ENCODE data around the gene ACOXL.

The ACOXL gene

DNA sequence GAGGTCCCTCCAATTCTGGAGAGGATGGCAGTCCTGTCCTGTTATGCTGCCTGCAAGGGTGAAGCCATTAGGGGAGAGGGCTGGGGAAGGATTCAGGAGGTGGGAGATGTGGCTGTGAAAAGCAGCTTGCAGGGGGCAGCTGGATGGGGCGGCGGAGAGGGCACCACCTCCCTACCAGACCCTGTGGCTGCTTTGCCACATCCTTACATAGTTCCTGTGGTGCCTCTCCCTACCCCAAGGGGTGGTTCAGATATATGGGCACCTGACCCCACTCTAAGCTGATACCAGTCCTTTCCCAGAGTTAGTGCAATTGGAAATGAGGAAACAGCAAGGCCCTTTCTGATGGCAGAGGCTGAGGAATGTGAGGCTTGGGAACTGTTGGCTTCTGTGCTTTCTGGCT, 6.1 kb upstream of the ACOXL start:
- TF ChIP-seq, protein P1, sequence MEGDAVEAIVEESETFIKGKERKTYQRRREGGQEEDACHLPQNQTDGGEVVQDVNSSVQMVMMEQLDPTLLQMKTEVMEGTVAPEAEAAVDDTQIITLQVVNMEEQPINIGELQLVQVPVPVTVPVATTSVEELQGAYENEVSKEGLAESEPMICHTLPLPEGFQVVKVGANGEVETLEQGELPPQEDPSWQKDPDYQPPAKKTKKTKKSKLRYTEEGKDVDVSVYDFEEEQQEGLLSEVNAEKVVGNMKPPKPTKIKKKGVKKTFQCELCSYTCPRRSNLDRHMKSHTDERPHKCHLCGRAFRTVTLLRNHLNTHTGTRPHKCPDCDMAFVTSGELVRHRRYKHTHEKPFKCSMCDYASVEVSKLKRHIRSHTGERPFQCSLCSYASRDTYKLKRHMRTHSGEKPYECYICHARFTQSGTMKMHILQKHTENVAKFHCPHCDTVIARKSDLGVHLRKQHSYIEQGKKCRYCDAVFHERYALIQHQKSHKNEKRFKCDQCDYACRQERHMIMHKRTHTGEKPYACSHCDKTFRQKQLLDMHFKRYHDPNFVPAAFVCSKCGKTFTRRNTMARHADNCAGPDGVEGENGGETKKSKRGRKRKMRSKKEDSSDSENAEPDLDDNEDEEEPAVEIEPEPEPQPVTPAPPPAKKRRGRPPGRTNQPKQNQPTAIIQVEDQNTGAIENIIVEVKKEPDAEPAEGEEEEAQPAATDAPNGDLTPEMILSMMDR (IDR thresholded peaks at IDR 0.05), result no peak
- Mint-ChIP-seq H3K9me3 (peaks cover 9% of the 10 kb centered on the region), H3K4me1 (no peaks in the 10 kb centered on the region)

DNA sequence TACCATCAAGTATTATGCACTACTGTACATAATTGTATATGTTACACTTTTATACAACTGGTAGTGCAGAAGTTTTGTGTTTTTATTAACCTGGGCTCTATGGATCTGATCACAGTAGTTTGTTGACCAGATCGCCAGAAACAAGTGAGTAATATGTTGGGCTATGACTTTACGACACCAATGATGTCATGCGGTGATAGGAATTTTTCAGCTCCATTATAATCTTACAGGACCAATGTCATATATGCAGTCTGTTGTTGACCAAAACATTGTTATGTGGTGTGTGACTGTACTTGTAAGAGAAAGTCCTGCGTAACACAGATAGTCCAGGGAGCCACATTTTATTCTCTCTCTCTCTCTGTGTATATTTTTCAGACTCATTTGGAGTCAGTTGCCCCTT, 4.5 kb upstream of the ACOXL start:
- DNase-seq, result no peak
- Mint-ChIP-seq H3K4me3 (no peak overlapping the region), H3K27ac (no peak overlapping the region), H3K9me3 (peaks cover 19% of the 10 kb centered on the region), H3K4me1 (peaks cover 9% of the 10 kb centered on the region), H3K27me3 (ENCODE audit: low read depth, poor library complexity) (peaks cover 47% of the 10 kb centered on the region), H3K36me3 (ENCODE audit: low read depth) (peaks cover 10% of the 10 kb centered on the region)
- TF ChIP-seq, protein P1 (IDR thresholded peaks at IDR 0.05), result no peak

More for the DNA sequence above, 6.1 kb upstream of the ACOXL start:
- peaks cover 8% of the 10 kb centered on the region for H3K36me3 Mint-ChIP-seq (ENCODE audit: low read depth)
- DNase-seq, result no peak
- H3K27me3 Mint-ChIP-seq (ENCODE audit: low read depth, poor library complexity), result peaks cover 31% of the 10 kb centered on the region
- H3K4me3 Mint-ChIP-seq, result no peak overlapping the region
- H3K27ac Mint-ChIP-seq, result no peak overlapping the region

DNA sequence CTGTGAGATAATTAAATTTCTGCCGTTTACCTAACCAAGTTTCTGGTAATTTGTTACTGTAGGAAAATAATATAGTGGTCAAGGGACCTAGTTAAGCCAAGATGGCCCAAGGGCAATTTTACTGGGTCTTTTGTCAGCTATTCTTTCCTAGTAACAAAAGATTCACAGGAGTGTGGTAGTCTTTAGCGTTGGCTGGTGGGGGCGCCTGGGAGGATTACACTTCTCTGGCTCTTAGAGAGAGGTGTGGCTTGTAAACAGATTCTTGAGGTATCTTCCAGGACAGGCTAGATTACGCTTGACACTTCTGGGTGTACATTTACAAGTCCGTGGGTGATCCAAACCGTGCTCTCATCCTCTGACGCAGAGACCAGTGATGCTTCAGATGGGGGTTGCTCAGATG, 3.3 kb upstream of the ACOXL start:
- H3K36me3 Mint-ChIP-seq (ENCODE audit: low read depth), result peaks cover 10% of the 10 kb centered on the region
- no peak overlapping the region for H3K4me3 Mint-ChIP-seq
- peaks cover 16% of the 10 kb centered on the region for H3K4me1 Mint-ChIP-seq
- DNase-seq, result no peak
- H3K27me3 Mint-ChIP-seq (ENCODE audit: low read depth, poor library complexity), result peaks cover 59% of the 10 kb centered on the region
- TF ChIP-seq, protein P1 (IDR thresholded peaks at IDR 0.05), result no peak
- H3K9me3 Mint-ChIP-seq, result peaks cover 19% of the 10 kb centered on the region
- no peak overlapping the region for H3K27ac Mint-ChIP-seq

DNA sequence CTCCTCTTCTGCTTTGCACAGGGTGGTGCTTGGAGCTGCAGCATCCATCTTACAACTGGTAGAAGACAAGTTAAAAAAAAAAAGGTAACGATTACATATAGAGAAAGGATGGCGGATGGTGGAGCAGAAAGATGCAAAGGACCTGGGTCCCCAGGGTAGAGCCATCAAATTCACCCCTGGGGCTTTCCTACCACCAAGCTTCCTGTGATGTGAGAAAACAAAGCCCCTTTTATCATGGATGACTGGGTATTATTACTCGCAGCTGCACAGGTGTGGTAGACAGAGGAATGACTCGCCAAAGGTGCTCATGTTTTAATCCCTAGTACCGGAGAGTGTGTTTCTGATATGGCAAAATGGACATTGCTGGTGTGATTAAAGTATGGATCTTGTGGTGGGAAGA, 1.3 kb upstream of the ACOXL start:
- peak overlapping the region; percentile 79 for H3K4me3 Mint-ChIP-seq
- no peak for DNase-seq

DNA sequence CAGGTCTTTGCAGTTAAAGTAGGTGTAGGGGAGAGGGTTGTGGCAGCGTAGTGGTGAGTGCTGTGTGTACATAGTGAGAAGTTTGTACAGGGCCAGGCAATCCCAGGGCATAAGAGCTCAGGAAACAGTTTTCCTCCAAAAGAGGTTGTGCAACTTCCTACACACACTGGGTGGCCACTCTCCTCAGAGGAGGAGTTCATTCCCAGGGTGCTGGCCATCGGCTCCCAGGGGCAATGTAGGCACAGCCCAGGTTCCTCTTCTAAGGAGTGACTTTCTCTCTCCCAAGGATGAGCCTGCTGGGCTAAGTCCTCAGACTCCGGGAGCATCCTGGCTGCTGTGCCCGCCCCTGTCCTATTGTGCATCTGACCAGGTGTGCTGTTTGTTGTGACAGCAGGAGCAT, 3.0 kb downstream of the ACOXL start:
- TF ChIP-seq, protein P1 (IDR thresholded peaks at IDR 0.05), result no peak
- H3K36me3 Mint-ChIP-seq (ENCODE audit: low read depth), result peaks cover 10% of the 10 kb centered on the region
- no peak overlapping the region for H3K4me3 Mint-ChIP-seq
- no peak overlapping the region for H3K27ac Mint-ChIP-seq
- peaks cover 35% of the 10 kb centered on the region for H3K9me3 Mint-ChIP-seq
- H3K4me1 Mint-ChIP-seq, result peaks cover 16% of the 10 kb centered on the region
- H3K27me3 Mint-ChIP-seq (ENCODE audit: low read depth, poor library complexity), result peaks cover 81% of the 10 kb centered on the region
- no peak for DNase-seq

More for the DNA sequence above, 1.3 kb upstream of the ACOXL start:
- TF ChIP-seq, protein P1 (IDR thresholded peaks at IDR 0.05), result no peak
- H3K36me3 Mint-ChIP-seq (ENCODE audit: low read depth), result peaks cover 10% of the 10 kb centered on the region
- H3K4me1 Mint-ChIP-seq, result peaks cover 16% of the 10 kb centered on the region
- H3K27me3 Mint-ChIP-seq (ENCODE audit: low read depth, poor library complexity), result peaks cover 74% of the 10 kb centered on the region
- peaks cover 20% of the 10 kb centered on the region for H3K9me3 Mint-ChIP-seq
- H3K27ac Mint-ChIP-seq, result no peak overlapping the region

DNA sequence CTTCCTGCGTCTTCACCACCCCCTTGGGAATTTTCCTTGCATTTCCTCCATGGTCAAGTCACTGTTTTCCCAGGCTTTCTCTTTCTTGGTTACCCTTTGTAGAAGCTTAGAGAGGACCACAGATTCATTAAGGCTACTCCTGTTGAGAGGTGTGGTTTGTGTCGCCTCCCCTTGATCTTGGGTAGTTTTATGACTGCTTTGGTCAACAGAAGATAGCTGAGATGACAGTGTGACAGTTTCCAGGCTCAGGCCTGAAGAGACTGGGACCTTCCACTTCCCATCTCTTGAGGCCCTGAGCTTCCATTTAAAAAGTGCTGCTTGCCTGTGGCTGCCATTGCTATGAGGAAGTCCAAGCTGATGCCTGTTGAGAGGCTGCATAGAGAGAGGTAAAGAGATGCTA, 5.4 kb downstream of the ACOXL start:
- no peak for DNase-seq
- Mint-ChIP-seq H3K4me1 (peaks cover 7% of the 10 kb centered on the region), H3K27ac (no peak overlapping the region), H3K9me3 (peaks cover 16% of the 10 kb centered on the region), H3K4me3 (no peak overlapping the region), H3K36me3 (ENCODE audit: low read depth) (no peaks in the 10 kb centered on the region), H3K27me3 (ENCODE audit: low read depth, poor library complexity) (peaks cover 57% of the 10 kb centered on the region)
- TF ChIP-seq, protein P1 (IDR thresholded peaks at IDR 0.05), result no peak

Measured in nephron progenitor cell (in vitro differentiated cells).